ENCODE measurements around the gene BICD2. TPM values are rescaled to one million over a fixed set of nuclear protein-coding genes. Genes with fewer than 3 reads are reported as not detected.

The BICD2 gene
- total and polyA plus RNA-seq, 10 of the 15 experiments (the other 5 are each of a cell fraction or from before 2014, with no cell fraction given): 5.3 to 25.5 (median 14.4) TPM

GRCh38 chr9:92748233-92748497, 16.5 kb downstream of the BICD2 start:
- Histone ChIP-seq H3K4me1 (ENCODE audit: control insufficient read depth, insufficient read depth, low read length) (peaks cover 6% of the 10 kb centered on the region), H3K36me3 (ENCODE audit: control insufficient read depth in 2 of 2, insufficient read depth in 2 of 2, low read length in 1 of 2) (no peaks in the 10 kb centered on the region), H3K27ac (ENCODE audit: control insufficient read depth, insufficient read depth) (no peak overlapping the region), H2AFZ (ENCODE audit: control insufficient read depth, low read depth, low read length) (no peak overlapping the region), H3K4me2 (ENCODE audit: control insufficient read depth, insufficient read depth) (no peak overlapping the region), H3K9me3 (replicated peaks; ENCODE audit: control insufficient read depth, insufficient read depth, low read length) (no peaks in the 10 kb centered on the region), H3K27me3 (replicated peaks in 1 of 2; ENCODE audit: control insufficient read depth in 2 of 2, insufficient read depth in 2 of 2, low read length in 1 of 2) (no peaks in the 10 kb centered on the region), H3K4me3 (no peak overlapping the region), H3K9ac (ENCODE audit: control insufficient read depth, insufficient read depth, low read length) (no peak overlapping the region), H3K79me2 (ENCODE audit: control insufficient read depth, insufficient read depth, low read length) (peaks cover 39% of the 10 kb centered on the region), H4K20me1 (ENCODE audit: control insufficient read depth, insufficient read depth) (0 out of 2 replicates have a peak, but pooled peaks cover 3% of the 10 kb centered on the region)
- SMC1A ChIA-PET (ENCODE audit: uncharacterized antibody, unreplicated experiment): no interaction called here
- no TSS peak for BruUV-seq (replicated peaks)
- CTCF ChIA-PET: interaction anchor here (0.7 kb wide), 1 partner anchor 13 kb away, joined by 3 read pairs; no protein-coding TSS in a partner anchor
- POLR2A ChIA-PET: interaction anchor here (0.5 kb wide), 1 partner anchor 91 kb away, joined by 4 read pairs; no protein-coding TSS in a partner anchor
- WGBS (ENCODE audit: insufficient coverage, insufficient replicate concordance, low lambda C conversion rate, missing lambda C conversion rate): 75% methylated on average over 3 of the region's 3 CpGs
- ATAC-seq: no peak
- FAIRE-seq: no peak
- in situ Hi-C loops (cut with MboI): no loop called here
- intact Hi-C loops (cut with micrococcal nuclease; ENCODE audit: unreplicated experiment): no loop called here
- RAD21 ChIA-PET (ENCODE audit: unreplicated experiment): no interaction called here
- no peak for DNase-seq (ENCODE audit: low read depth, low spot score)
- TF ChIP-seq RAD21 (IDR thresholded peaks at IDR 0.05; ENCODE audit: insufficient read depth, low read depth, low read length) (no peak), NRF1 (conservative IDR thresholded peaks at IDR 0.05; ENCODE audit: low read depth, low read length) (no peak), BRCA1 (IDR thresholded peaks at IDR 0.05; ENCODE audit: low read depth, low read length) (no peak), JUNB (IDR thresholded peaks at IDR 0.05) (no peak), RAD51 (IDR thresholded peaks at IDR 0.05) (no peak), RUNX3 (IDR thresholded peaks at IDR 0.05; ENCODE audit: low read length) (no peak), IRF5 (IDR thresholded peaks at IDR 0.05; ENCODE audit: borderline replicate concordance) (no peak)
